HepG2 (cell line): ENCODE measurements around the gene TMEM132D. TPM values are rescaled to one million over a fixed set of nuclear protein-coding genes. Genes with fewer than 3 reads are reported as not detected.

Source experiments
- ATAC-seq: fragments of 200-7000 bp; cut with Tn5 transposase; 3 replicates; pipeline ENCODE4 v1.9.1; 2020; ENCODE audit warnings: mild to moderate bottlenecking, moderate library complexity
- BruUV-seq: library from RNA; stranded (reverse); fragments of 400-500 nt; replicated peaks from 2 replicates; lab custom pipeline; 2021; lab: Mats Ljungman, UMichigan
- CTCF ChIA-PET: fragments of 300-600 bp; formaldehyde crosslinking; extraction: SDS; loops from one replicate; lab custom pipeline; 2021; ENCODE audit warnings: low total read pairs, inconsistent platforms, low intra/inter-chr PET ratio; lab: Yijun Ruan, JAX
- POLR2A ChIA-PET: fragments of 350-600 bp; sonication (Branson Sonifier 250); formaldehyde crosslinking; loops from one replicate; lab custom pipeline; 2020; ENCODE audit warnings: antibody characterized with exemption, inconsistent platforms; lab: Yijun Ruan, JAX
- DNase-seq: peaks from one replicate; pipeline ENCODE4 v3.0.0-alpha.2; 2015; ENCODE audit warnings: low spot score
- FAIRE-seq: peaks from 3 replicates; lab custom pipeline; 2011; peaks lifted over from hg19 to GRCh38; lab: Jason Lieb, UNC
- H2AFZ ChIP-seq: one replicate; pipeline ENCODE4 v1.6.1; 2011; ENCODE audit warnings: low read length, inconsistent platforms
- H3K27ac ChIP-seq: fragments of 300-600 bp; 3 replicates; pipeline ENCODE4 v1.8.0; 2011; ENCODE audit warnings: mixed run types, mild to moderate bottlenecking, mixed read lengths, low read length, inconsistent platforms; ENCODE audit not compliant: insufficient read depth; ENCODE audit errors: extremely low read length
- H3K27me3 ChIP-seq, 2 experiments: fragments of 200-600 bp in 1 of 2; 2 replicates in 1 of 2; 3 replicates in 1 of 2; pipeline versions ENCODE4 v1.6.0 to v1.8.0; 2011; ENCODE audit warnings: low read length in 2 of 2, mild to moderate bottlenecking in 2 of 2, moderate library complexity in 2 of 2, inconsistent platforms in 1 of 2; ENCODE audit not compliant: insufficient read depth in 2 of 2, control insufficient read depth in 1 of 2
- H3K36me3 ChIP-seq, 2 experiments: fragments of 200-600 bp in 1 of 2; replicated peaks in 1 of 2; 2 replicates in 1 of 2; 3 replicates in 1 of 2; pipeline versions ENCODE4 v1.5.1 to v1.8.0; 2011; ENCODE audit warnings: low read length in 2 of 2, inconsistent platforms in 1 of 2; ENCODE audit not compliant: insufficient read depth in 2 of 2, control insufficient read depth in 1 of 2
- H3K4me1 ChIP-seq: 2 replicates; pipeline ENCODE4 v1.5.1; 2012; ENCODE audit warnings: low read length, inconsistent platforms; ENCODE audit not compliant: insufficient read depth
- H3K4me2 ChIP-seq: 2 replicates; pipeline ENCODE4 v1.6.0; 2011; ENCODE audit warnings: low read depth, low read length, inconsistent platforms
- H3K4me3 ChIP-seq, 3 experiments: fragments of 200-600 bp in 1 of 3; sonication (generic), shearing (Covaris generic) in 1 of 3; replicated peaks in 1 of 3; 2 replicates each; pipeline ENCODE4 v1.5.1; 2011 to 2016; ENCODE audit warnings: low read length in 3 of 3, inconsistent platforms in 2 of 3, low read depth in 2 of 3, mild to moderate bottlenecking in 2 of 3, control low read depth in 1 of 3, mixed read lengths in 1 of 3; ENCODE audit not compliant: insufficient read depth in 1 of 3
- H3K79me2 ChIP-seq: one replicate; pipeline ENCODE4 v1.6.1; 2011; ENCODE audit warnings: low read length, inconsistent platforms; ENCODE audit not compliant: insufficient read depth
- H3K9ac ChIP-seq: 2 replicates; pipeline ENCODE4 v1.6.0; 2011; ENCODE audit warnings: mild to moderate bottlenecking, low read depth, low read length, inconsistent platforms; ENCODE audit not compliant: insufficient read depth
- H3K9me3 ChIP-seq: 2 replicates; pipeline ENCODE4 v1.5.1; 2012; ENCODE audit warnings: mild to moderate bottlenecking, low read length
- H4K20me1 ChIP-seq: 2 replicates; pipeline ENCODE4 v1.6.0; 2011; ENCODE audit warnings: inconsistent platforms, mild to moderate bottlenecking, low read length, moderate library complexity; ENCODE audit not compliant: insufficient read depth
- ARID3A ChIP-seq: IDR thresholded peaks from 2 replicates; pipeline ENCODE4 v1.6.1; 2012; ENCODE audit warnings: low read depth, low read length, improper control_type of control experiment
- ATF4 ChIP-seq, 2 experiments: fragments of 450-650 bp in 1 of 2; sonication (generic) in 1 of 2; formaldehyde crosslinking; IDR thresholded peaks; 2 replicates each; pipeline versions ENCODE4 v1.5.0 to v1.8.0; 2020 to 2022; ENCODE audit warnings: mild to moderate bottlenecking in 1 of 2, missing genetic modification reagents in 1 of 2
- CHD2 ChIP-seq: IDR thresholded peaks from 2 replicates; pipeline ENCODE4 v1.6.1; 2011; ENCODE audit warnings: low read depth, low read length, improper control_type of control experiment
- CREBL2 ChIP-seq: sonication (generic); formaldehyde crosslinking; IDR thresholded peaks from 2 replicates; pipeline ENCODE4 v1.8.1; 2023; ENCODE audit warnings: missing genetic modification reagents, mild to moderate bottlenecking, borderline replicate concordance
- GABPA ChIP-seq, 2 experiments: IDR thresholded peaks; 2 replicates each; pipeline ENCODE4 v1.6.1; 2011 to 2016; ENCODE audit warnings: low read depth in 2 of 2, low read length in 1 of 2, missing biosample characterization in 1 of 2, missing genetic modification characterization in 1 of 2
- GPN1 ChIP-seq: sonication (generic); formaldehyde crosslinking; IDR thresholded peaks from 2 replicates; pipeline ENCODE4 v1.5.1; 2020; ENCODE audit warnings: missing genetic modification reagents, borderline replicate concordance
- MZF1 ChIP-seq: sonication (generic); formaldehyde crosslinking; IDR thresholded peaks from 2 replicates; pipeline ENCODE4 v1.8.1; 2023; ENCODE audit warnings: mild to moderate bottlenecking, missing genetic modification reagents, borderline replicate concordance
- POLR2A ChIP-seq, 2 experiments: IDR thresholded peaks; 2 replicates each; pipeline ENCODE4 v1.6.1; 2011; ENCODE audit warnings: low read depth in 2 of 2, low read length in 2 of 2, mild to moderate bottlenecking in 1 of 2, moderate library complexity in 1 of 2; ENCODE audit not compliant: insufficient read depth in 1 of 2
- RXRB ChIP-seq: IDR thresholded peaks from 2 replicates; pipeline ENCODE4 v1.6.1; 2016; ENCODE audit warnings: borderline replicate concordance, missing genetic modification reagents, missing compliant biosample characterization
- SKIL ChIP-seq: sonication (generic); formaldehyde crosslinking; IDR thresholded peaks from 2 replicates; pipeline ENCODE4 v1.8.0; 2022; ENCODE audit warnings: missing genetic modification reagents, mild to moderate bottlenecking, moderate library complexity, borderline replicate concordance
- SRY ChIP-seq: sonication (generic); formaldehyde crosslinking; IDR thresholded peaks from 2 replicates; pipeline ENCODE4 v1.8.0; 2022; ENCODE audit warnings: mild to moderate bottlenecking, missing genetic modification reagents
- ZBTB4 ChIP-seq: sonication (generic); formaldehyde crosslinking; IDR thresholded peaks from 2 replicates; pipeline ENCODE4 v1.4.0; 2020; ENCODE audit warnings: missing genetic modification reagents, mild to moderate bottlenecking, borderline replicate concordance
- ZNF432 ChIP-seq: sonication (generic); formaldehyde crosslinking; IDR thresholded peaks from 2 replicates; pipeline ENCODE4 v1.5.0; 2020; ENCODE audit warnings: missing genetic modification reagents, mild to moderate bottlenecking, borderline replicate concordance
- ZNF577 ChIP-seq: sonication (generic); formaldehyde crosslinking; IDR thresholded peaks from 2 replicates; pipeline ENCODE4 v1.4.0; 2020; ENCODE audit warnings: mild to moderate bottlenecking, low read depth, missing genetic modification reagents, borderline replicate concordance
- ZNF773 ChIP-seq: sonication (generic); formaldehyde crosslinking; IDR thresholded peaks from 2 replicates; pipeline ENCODE4 v1.4.0; 2020; ENCODE audit warnings: missing genetic modification reagents, borderline replicate concordance
- WGBS: methylation state at CpG from one replicate; pipeline ENCODE4 v1.1.6; 2017; ENCODE audit warnings: low lambda C conversion rate; 5-methylcytosine and 5-hydroxymethylcytosine counted together
- in situ Hi-C: cut with HindIII; loops from 2 replicates; pipeline ENCODE4 v1.10.0; 2017; ENCODE audit warnings: low pct_unique_long_range_greater_than_20kb; ENCODE audit not compliant: extremely low pct_ligation_motif_present
- intact Hi-C: fragments of 100-400 bp; cut with micrococcal nuclease; formaldehyde crosslinking; loops from one replicate; pipeline ENCODE4 v1.10.0; 2022; ENCODE audit not compliant: unreplicated experiment
- polyA plus RNA-seq, 8 experiments: library from polyadenylated mRNA; depleted of rRNA in 3 of 8; stranded (reverse) in 7 of 8; unstranded in 1 of 8; fragments of >200 nt; fragmentation: Illumina TruSeq in 4 of 8; extraction: Trizol in 4 of 8; gene quantifications; 2 replicates each; pipeline versions ENCODE4 v1.2.1 to v1.2.3, GENCODE V29; 2011 to 2016; ENCODE audit warnings: low read depth in 4 of 8, missing spikeins in 1 of 8, mixed read lengths in 1 of 8; ENCODE audit not compliant: insufficient read depth in 1 of 8
- total RNA-seq, 5 experiments: library from RNA; depleted of rRNA; stranded (reverse); fragments of >200 nt; fragmentation: Illumina TruSeq; extraction: Trizol; gene quantifications; 2 replicates each; pipeline ENCODE4 v1.2.3, GENCODE V29; 2016; ENCODE audit warnings: low read depth in 1 of 5

Gene TMEM132D
- total and polyA plus RNA-seq, 2 of the 13 experiments (the other 11 are each of a cell fraction or from before 2014, with no cell fraction given), result not detected

- TF ChIP-seq SKIL, result no peak
- no peak for TF ChIP-seq SRY (CRISPR knock-in tag)
These were observed 299.3 kb downstream of the TMEM132D start (continued) for GRCh38 chr12:129604506-129604905.

- Histone ChIP-seq H3K27me3 (no peaks in the 10 kb centered on the region), H4K20me1 (no peaks in the 10 kb centered on the region), H3K9ac (no peak overlapping the region), H3K27ac (no peak overlapping the region), H3K4me3 (no peak overlapping the region), H3K9me3 (peaks cover 13% of the 10 kb centered on the region; the same call in 1 of the 2 replicates), H3K4me1 (no peaks in the 10 kb centered on the region), H3K4me2 (no peak overlapping the region), H3K79me2 (no peaks in the 10 kb centered on the region), H3K36me3 (no peaks in the 10 kb centered on the region), H2AFZ (no peak overlapping the region)
- ATAC-seq, result no peak
- POLR2A ChIA-PET, result no interaction called here
- CTCF ChIA-PET, result no interaction called here
- intact Hi-C loops, result no loop called here
- in situ Hi-C loops, result no loop called here
- WGBS, result 0% methylated on average over 1 of the region's 1 CpG
- no peak for FAIRE-seq
- no peak for DNase-seq
- no TSS peak for BruUV-seq
- TF ChIP-seq MZF1, result no peak
- TF ChIP-seq ATF4 (CRISPR knock-in tag; IDR thresholded peaks at IDR 0.05), result no peak
- no peak for TF ChIP-seq ZNF773 (CRISPR knock-in tag)
- TF ChIP-seq GPN1 (CRISPR knock-in tag), result no peak
- TF ChIP-seq ZBTB4 (CRISPR knock-in tag), result no peak
- TF ChIP-seq ZNF577, result no peak
- TF ChIP-seq CHD2, result no peak
- no peak for TF ChIP-seq ARID3A
- no peak for TF ChIP-seq GABPA (IDR thresholded peaks at IDR 0.05; ENCODE audit: low read depth, low read length)
- TF ChIP-seq GABPA (CRISPR knock-in tag; IDR thresholded peaks at IDR 0.05; ENCODE audit: low read depth), result no peak
- TF ChIP-seq RXRB (CRISPR knock-in tag), result no peak
- no peak for TF ChIP-seq ZNF432 (CRISPR knock-in tag)
- TF ChIP-seq CREBL2 (CRISPR knock-in tag), result no peak
- TF ChIP-seq POLR2A (IDR thresholded peaks at IDR 0.05; ENCODE audit: insufficient read depth in 1 of 2, low read depth in 2 of 2, low read length in 2 of 2), result no peak
These were observed 304.4 kb downstream of the TMEM132D start for GRCh38 chr12:129599406-129599805.
